Heart left ventricle (tissue), 13 donors: ENCODE data around the gene HSPA9.

Experiments used
- CTCF ChIP-seq, 12 donors: fragments of 200-600 bp; sonication (generic) in 4 of 12; IDR thresholded peaks; one replicate each; pipeline versions ENCODE4 v1.5.0 to v1.8.0; 2018 to 2022; ENCODE audit warnings: antibody characterized with exemption in 12 of 12, mild to moderate bottlenecking in 5 of 12
- POLR2A ChIP-seq, 2 donors: fragments of 450-650 bp; IDR thresholded peaks; one replicate each; pipeline ENCODE4 v1.6.1; 2017; ENCODE audit warnings: antibody characterized with exemption in 2 of 2, mild to moderate bottlenecking in 2 of 2, moderate library complexity in 2 of 2
- donor health status: ischemic (EF 13 %, LVEDD 7.1; RV severe dilation, severe dysfunction).
- donor health status: DM: no; HTN: yes; CAD: no.
- donor health status: DM: no; HTN: no; CAD: no.
- donor health status: ischemic (EF 25% LVEDD 6.9; RV normal size, moderate dysfunction).
- donor health status: ischemic (EF 25% LVEDD 5.7; RV mildly dilated, moderate dysfunction).
- donor health status: ischemic (EF 35%, LVEDD 5.7; RV mildly dilated, moderate dysfunction).
- donor health status: nonischemic (EF 11% LVEDD 7.7; RV severe dilation, severe dysfunction).
- donor health status: DM: yes; HTN: yes; CAD: no.
- donor health status: PGD.
- donor health status: ischemic (EF 29% LVEDD 5.4; RV normal size, mild dysfunction).
- donor health status: nonischemic (EF 23%, LVEDD 6.1; RV moderate dilation, normal function).

- no peak for TF ChIP-seq CTCF (IDR thresholded peaks at IDR 0.05)
- TF ChIP-seq POLR2A (IDR thresholded peaks at IDR 0.05) = no peak
Observed at GRCh38 chr5:138606378-138607064, 31.3 kb upstream of the HSPA9 start.
